GM19023 (cell line): ENCODE data around the gene LYZ.

Source experiments
- ATAC-seq: cut with Tn5 transposase; IDR thresholded peaks from one replicate; pipeline ENCODE4 v1.9.1; 2021; ENCODE audit warnings: mild to moderate bottlenecking, moderate library complexity; ENCODE audit not compliant: unreplicated experiment

LYZ gene

GRCh38 chr12:69383074-69383473 lies 34.9 kb downstream of the LYZ start:
- no peak for ATAC-seq

DNA sequence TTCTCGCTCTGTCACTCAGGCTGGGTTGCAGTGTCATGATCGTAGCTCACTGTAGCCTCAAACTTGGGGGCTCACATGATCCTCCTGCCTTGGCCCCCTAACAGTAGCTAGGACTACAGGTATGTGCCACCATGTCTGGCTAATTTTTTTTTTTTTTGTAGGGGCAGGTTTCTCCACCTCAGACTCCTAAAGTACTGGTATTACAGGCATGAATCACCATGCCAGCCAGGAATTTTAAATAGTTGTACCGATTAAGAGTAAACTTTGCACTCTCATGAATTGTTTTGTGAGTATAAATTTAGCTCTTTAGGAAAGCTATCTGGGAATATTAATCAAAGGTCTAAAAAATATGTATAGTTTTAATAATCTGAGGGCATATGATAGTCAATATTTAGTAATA lies 36.9 kb downstream of the LYZ start:
- no peak for ATAC-seq

DNA sequence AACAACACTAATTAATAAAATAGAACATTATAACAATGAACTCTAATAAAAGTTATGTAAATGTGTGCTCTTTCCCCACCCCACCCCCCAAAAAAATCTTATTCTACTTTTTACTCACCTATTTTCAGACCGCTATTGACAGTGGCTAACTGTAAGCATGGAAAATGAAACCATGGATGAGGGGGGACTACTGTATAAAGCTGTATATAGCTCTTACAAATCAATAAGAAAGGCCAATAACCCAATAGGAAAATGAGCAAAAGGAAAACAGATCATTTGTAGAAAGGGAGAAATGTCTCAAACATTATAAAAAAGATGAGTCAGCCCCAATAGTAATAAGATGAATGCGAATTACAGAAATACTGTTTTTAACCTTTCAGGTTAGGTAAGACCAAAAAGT lies 38.7 kb downstream of the LYZ start:
- no peak for ATAC-seq

GRCh38 chr12:69388371-69388770 lies 40.2 kb downstream of the LYZ start:
- ATAC-seq, result no peak

- no peak for ATAC-seq
These were observed 41.6 kb downstream of the LYZ start for GRCh38 chr12:69389831-69390230.

- no peak for ATAC-seq
These were observed 44.2 kb downstream of the LYZ start for GRCh38 chr12:69392179-69392928.

DNA sequence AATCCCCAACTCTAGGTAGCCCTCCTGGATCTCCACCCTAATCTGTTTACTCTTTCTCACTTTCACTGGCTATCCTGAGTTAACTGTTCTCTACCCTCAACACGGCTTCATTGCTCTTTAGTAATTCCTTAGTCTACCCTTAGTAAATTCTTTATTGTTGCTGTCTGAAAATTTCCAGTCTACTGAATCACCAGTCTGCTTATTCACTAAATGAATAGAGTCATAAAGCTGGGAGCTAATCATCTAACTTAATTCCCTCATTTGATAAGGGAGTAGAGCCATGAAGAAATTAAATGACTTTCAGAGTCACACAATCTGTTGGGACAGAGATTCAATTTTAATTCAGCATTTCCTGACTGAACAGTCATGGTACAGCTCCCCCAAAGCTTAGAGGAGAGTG lies 47.9 kb downstream of the LYZ start:
- ATAC-seq, result no peak

DNA sequence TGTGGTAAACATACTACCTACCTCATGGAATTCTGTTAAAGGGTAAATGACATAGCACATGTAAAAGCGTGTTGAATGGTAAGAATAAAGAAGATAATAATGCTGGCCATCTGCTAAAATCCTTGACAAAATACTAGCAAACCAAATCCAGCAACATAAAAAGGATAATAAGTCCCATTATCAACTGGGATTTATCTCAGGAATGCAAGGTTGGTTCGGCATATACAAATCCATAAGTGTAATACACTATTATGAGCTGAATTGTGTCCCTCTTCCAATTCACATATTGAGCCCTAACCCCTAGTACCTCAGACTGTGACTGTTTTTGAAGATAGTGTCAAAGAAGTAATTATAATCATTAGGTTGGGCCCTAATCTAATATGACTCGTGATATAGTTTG lies 48.8 kb downstream of the LYZ start:
- ATAC-seq, result no peak

GRCh38 chr12:69397978-69398377 lies 49.8 kb downstream of the LYZ start:
- no peak for ATAC-seq

- ATAC-seq, result no peak
These were observed 53.8 kb downstream of the LYZ start for GRCh38 chr12:69401940-69402339.
